Gastrocnemius medialis (tissue), 4 donors: ENCODE measurements around the gene FOSB. TPM values are rescaled to one million over a fixed set of nuclear protein-coding genes. Genes with fewer than 3 reads are reported as not detected.

ENCODE experiments used
- ATAC-seq, 2 donors: fragments of 150-250 bp; one replicate each; pipeline ENCODE4 v1.9.1; 2016
- DNase-seq, 2 donors: peaks; one replicate each; pipeline ENCODE4 v3.0.0-alpha.2; 2019
- H3K27ac ChIP-seq, 4 donors: fragments of 200-600 bp; sonication (generic); 1 replicate in 1 of 4; 2 replicates in 3 of 4; pipeline ENCODE4 v1.5.1; 2016 to 2018; ENCODE audit warnings: mild to moderate bottlenecking in 2 of 4, moderate library complexity in 1 of 4
- H3K27me3 ChIP-seq, 3 donors: fragments of 200-600 bp; sonication (generic) in 2 of 3; 1 replicate in 1 of 3; 2 replicates in 2 of 3; pipeline versions ENCODE4 v1.5.1 to v1.6.0; 2016 to 2019; ENCODE audit warnings: mild to moderate bottlenecking in 1 of 3, moderate library complexity in 1 of 3
- H3K36me3 ChIP-seq, 2 donors: fragments of 200-600 bp; sonication (generic) in 1 of 2; one replicate each; pipeline ENCODE4 v1.5.1; 2017 to 2018
- H3K4me1 ChIP-seq, 2 donors: fragments of 200-600 bp; sonication (generic) in 1 of 2; one replicate each; pipeline ENCODE4 v1.5.1; 2016 to 2017; ENCODE audit warnings: mild to moderate bottlenecking in 2 of 2
- H3K4me3 ChIP-seq, 4 donors: fragments of 200-600 bp; sonication (generic) in 3 of 4; 1 replicate in 1 of 4; 2 replicates in 3 of 4; pipeline ENCODE4 v1.5.1; 2016 to 2019; ENCODE audit warnings: mild to moderate bottlenecking in 2 of 4
- H3K9me3 ChIP-seq, 3 donors: fragments of 200-600 bp; sonication (generic) in 2 of 3; 1 replicate in 1 of 3; 2 replicates in 2 of 3; pipeline ENCODE4 v1.5.1; 2016 to 2019
- CTCF ChIP-seq, 5 experiments: fragments of 450-650 bp in 3 of 5; fragments of 200-600 bp in 2 of 5; sonication (generic) in 2 of 5; IDR thresholded peaks in 4 of 5; conservative IDR thresholded peaks in 1 of 5; 1 replicate in 4 of 5; 2 replicates in 1 of 5; pipeline ENCODE4 v1.5.1; 2016 to 2019; ENCODE audit warnings: antibody characterized with exemption in 5 of 5, mild to moderate bottlenecking in 3 of 5, moderate library complexity in 3 of 5
- POLR2A ChIP-seq, 2 donors: fragments of 450-650 bp; IDR thresholded peaks; one replicate each; pipeline ENCODE4 v1.6.1; 2017; ENCODE audit warnings: antibody characterized with exemption in 2 of 2, mild to moderate bottlenecking in 2 of 2, moderate library complexity in 2 of 2
- in situ Hi-C, 4 donors: fragments of 200-750 bp; cut with MboI; loops; one replicate each; pipeline versions ENCODE4 v1.15.0 to v1.8.0; 2017; ENCODE audit warnings: low sequenced_read_pairs in 4 of 4
- intact Hi-C: fragments of 100-400 bp; cut with DNase I; formaldehyde crosslinking; loops from one replicate; pipeline ENCODE4 v1.15.1; 2023; ENCODE audit warnings: low total_unique reads
- total RNA-seq, 4 donors: library from RNA; depleted of rRNA; stranded (reverse); fragments of >200 nt; gene quantifications; one replicate each; pipeline versions ENCODE4 v1.1.0 to v1.2.3, GENCODE V29; 2016

FOSB gene
- total RNA-seq, 4 donors from 2014 or later = 0.17 to 1.8 (median 1.6) TPM; not detected in 1

DNA sequence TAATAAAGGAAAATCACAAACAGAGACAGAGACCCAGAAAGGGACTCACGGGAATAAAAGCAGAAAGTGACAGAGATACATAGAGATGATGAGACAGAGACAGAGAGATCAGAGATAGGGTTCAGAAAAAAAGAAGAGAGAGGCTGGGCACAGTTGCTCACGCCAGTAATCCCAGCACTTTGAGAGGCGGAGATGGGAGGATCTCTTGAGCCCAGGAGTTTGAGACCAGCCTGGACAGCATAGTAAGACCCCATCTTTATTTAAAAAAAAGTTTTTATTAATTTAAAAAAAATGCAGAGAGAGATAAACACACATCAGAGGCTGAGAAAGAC lies 19.4 kb upstream of the FOSB start:
- intact Hi-C loops = no loop called here
- Histone ChIP-seq H3K36me3 (no peaks in the 10 kb centered on the region), H3K27ac (no peak overlapping the region), H3K4me3 (no peak overlapping the region), H3K9me3 (no peaks in the 10 kb centered on the region), H3K27me3 (no peaks in the 10 kb centered on the region), H3K4me1 (peaks cover 18 to 26% of the 10 kb centered on the region in 2 donors)
- in situ Hi-C loops = no loop called here
- TF ChIP-seq POLR2A (IDR thresholded peaks at IDR 0.05) (no peak), CTCF (IDR thresholded peaks at IDR 0.05 in 4 of 5, conservative IDR thresholded peaks at IDR 0.05 in 1 of 5) (no peak)
- DNase-seq (no peak), ATAC-seq (no peak)

- in situ Hi-C loops (no loop called here), intact Hi-C loops (no loop called here)
- Histone ChIP-seq H3K36me3 (no peaks in the 10 kb centered on the region), H3K27ac (no peak overlapping the region), H3K4me1 (peaks cover 18 to 26% of the 10 kb centered on the region in 2 donors), H3K27me3 (no peaks in the 10 kb centered on the region), H3K9me3 (no peaks in the 10 kb centered on the region), H3K4me3 (no peak overlapping the region)
- TF ChIP-seq POLR2A (IDR thresholded peaks at IDR 0.05) = no peak
- TF ChIP-seq CTCF (IDR thresholded peaks at IDR 0.05 in 4 of 5, conservative IDR thresholded peaks at IDR 0.05 in 1 of 5) = no peak
- ATAC-seq (no peak), DNase-seq (no peak)
Measured at GRCh38 chr19:45448887-45449299, 18.9 kb upstream of the FOSB start.

- Histone ChIP-seq H3K27me3 (no peaks in the 10 kb centered on the region), H3K27ac (peak overlapping the region; percentile 42 to 74 (median 60)), H3K4me1 (peaks cover 15 to 25% of the 10 kb centered on the region in 2 donors), H3K9me3 (no peaks in the 10 kb centered on the region), H3K4me3 (peak overlapping the region; percentile 58 to 89 (median 66)), H3K36me3 (no peaks in the 10 kb centered on the region)
- intact Hi-C loops (loop anchor here (2.0 kb wide), 1 partner anchor 17 kb away; the partner anchor contains the start of gene FOSB), in situ Hi-C loops (no loop called here)
- no peak for TF ChIP-seq CTCF (IDR thresholded peaks at IDR 0.05 in 4 of 5, conservative IDR thresholded peaks at IDR 0.05 in 1 of 5)
- no peak for TF ChIP-seq POLR2A (IDR thresholded peaks at IDR 0.05)
- no peak for DNase-seq
- peak in 1 of 2 donors; percentile 7 for ATAC-seq
Measured at GRCh38 chr19:45450012-45450333, 17.8 kb upstream of the FOSB start.

- no peak for TF ChIP-seq CTCF (IDR thresholded peaks at IDR 0.05 in 4 of 5, conservative IDR thresholded peaks at IDR 0.05 in 1 of 5)
- TF ChIP-seq POLR2A (IDR thresholded peaks at IDR 0.05) = no peak
- no peaks in the 10 kb centered on the region for H3K27me3 ChIP-seq
- H3K4me1 ChIP-seq = peaks cover 26 to 37% of the 10 kb centered on the region in 2 donors
- H3K27ac ChIP-seq = peak overlapping the region; percentile 65 to 82 (median 71)
- H3K36me3 ChIP-seq = no peaks in the 10 kb centered on the region
- no peak for DNase-seq
- no peaks in the 10 kb centered on the region for H3K9me3 ChIP-seq
- ATAC-seq = no peak
- in situ Hi-C loops (no loop called here), intact Hi-C loops (loop anchor here (2.0 kb wide), 1 partner anchor 16 kb away; the partner anchor contains the start of gene FOSB)
- peak overlapping the region; percentile 58 to 89 (median 66) for H3K4me3 ChIP-seq
Measured at GRCh38 chr19:45451131-45451849, 16.5 kb upstream of the FOSB start.
